Suprapubic skin (tissue), 3 donors: ENCODE data around the gene PLCL2.
"Not testable (repeated sequence)": the region's sequence is repeated elsewhere in the genome, so short reads cannot be mapped to it uniquely, and the experiment has no call there.

ENCODE experiments used
- EP300 ChIP-seq: sonication (generic); formaldehyde crosslinking; IDR thresholded peaks from one replicate; pipeline ENCODE4 v1.6.1; 2017; ENCODE audit warnings: antibody characterized with exemption
- POLR2A ChIP-seq, 2 donors: fragments of 450-650 bp; IDR thresholded peaks; one replicate each; pipeline ENCODE4 v1.6.1; 2017; ENCODE audit warnings: antibody characterized with exemption in 2 of 2, mild to moderate bottlenecking in 2 of 2, moderate library complexity in 2 of 2
- TF ChIP-seq, protein P1 (sequence below), 2 donors: fragments of 200-600 bp in 1 of 2; fragments of 450-650 bp in 1 of 2; sonication (generic) in 1 of 2; IDR thresholded peaks; one replicate each; pipeline ENCODE4 v1.5.1; 2016 to 2019; ENCODE audit warnings: antibody characterized with exemption in 2 of 2, mild to moderate bottlenecking in 1 of 2, moderate library complexity in 1 of 2

DNA sequence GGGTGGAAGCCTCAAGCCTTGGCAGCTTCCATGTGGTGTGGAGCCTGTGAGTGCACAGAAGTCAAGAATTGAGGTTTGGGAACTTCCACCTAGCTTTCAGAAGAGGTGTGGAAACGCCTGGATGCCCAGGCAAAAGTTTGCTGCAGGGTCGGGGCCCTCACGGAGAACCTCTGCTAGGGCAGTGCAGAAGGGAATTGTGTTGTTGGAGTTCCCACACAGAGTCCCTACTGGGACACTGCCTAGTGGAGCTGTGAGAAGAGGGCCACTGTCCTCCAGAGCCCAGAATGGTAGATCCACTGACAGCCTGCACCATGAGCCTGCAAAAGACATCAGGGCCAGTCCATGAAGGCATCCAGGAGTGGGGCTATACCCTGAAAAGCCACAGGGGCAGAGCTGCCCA, 243.9 kb downstream of the PLCL2 start:
- TF ChIP-seq, protein P1, sequence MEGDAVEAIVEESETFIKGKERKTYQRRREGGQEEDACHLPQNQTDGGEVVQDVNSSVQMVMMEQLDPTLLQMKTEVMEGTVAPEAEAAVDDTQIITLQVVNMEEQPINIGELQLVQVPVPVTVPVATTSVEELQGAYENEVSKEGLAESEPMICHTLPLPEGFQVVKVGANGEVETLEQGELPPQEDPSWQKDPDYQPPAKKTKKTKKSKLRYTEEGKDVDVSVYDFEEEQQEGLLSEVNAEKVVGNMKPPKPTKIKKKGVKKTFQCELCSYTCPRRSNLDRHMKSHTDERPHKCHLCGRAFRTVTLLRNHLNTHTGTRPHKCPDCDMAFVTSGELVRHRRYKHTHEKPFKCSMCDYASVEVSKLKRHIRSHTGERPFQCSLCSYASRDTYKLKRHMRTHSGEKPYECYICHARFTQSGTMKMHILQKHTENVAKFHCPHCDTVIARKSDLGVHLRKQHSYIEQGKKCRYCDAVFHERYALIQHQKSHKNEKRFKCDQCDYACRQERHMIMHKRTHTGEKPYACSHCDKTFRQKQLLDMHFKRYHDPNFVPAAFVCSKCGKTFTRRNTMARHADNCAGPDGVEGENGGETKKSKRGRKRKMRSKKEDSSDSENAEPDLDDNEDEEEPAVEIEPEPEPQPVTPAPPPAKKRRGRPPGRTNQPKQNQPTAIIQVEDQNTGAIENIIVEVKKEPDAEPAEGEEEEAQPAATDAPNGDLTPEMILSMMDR (IDR thresholded peaks at IDR 0.05) = not testable (repeated sequence)
- not testable (repeated sequence) for TF ChIP-seq POLR2A (IDR thresholded peaks at IDR 0.05); EP300
